K562 (cell line): Measurements from ENCODE around the gene CHRDL2. TPM values are rescaled to one million over a fixed set of nuclear protein-coding genes. Genes with fewer than 3 reads are reported as not detected.

Experiments
- EGR1 ChIP-seq: fragments of 450-650 bp; conservative IDR thresholded peaks from 2 replicates; pipeline ENCODE4 v1.6.1; 2017; ENCODE audit warnings: mild to moderate bottlenecking
- MAX ChIP-seq: sonication (generic); formaldehyde crosslinking; IDR thresholded peaks from 2 replicates; pipeline ENCODE4 v1.9.0; 2022; ENCODE audit warnings: mild to moderate bottlenecking, missing genetic modification reagents
- RB1 ChIP-seq: fragments of 450-650 bp; IDR thresholded peaks from 2 replicates; pipeline ENCODE4 v1.6.1; 2017; ENCODE audit warnings: low read depth, mild to moderate bottlenecking
- TAF15 ChIP-seq: fragments of 200-400 bp; formaldehyde crosslinking; IDR thresholded peaks from 2 replicates; pipeline ENCODE4 v1.6.1; 2017; ENCODE audit warnings: mild to moderate bottlenecking, low read depth, low read length, moderate library complexity
- UBTF ChIP-seq, 2 experiments: IDR thresholded peaks; 2 replicates each; pipeline ENCODE4 v1.6.1; 2012; ENCODE audit warnings: improper control_type of control experiment in 2 of 2, low read depth in 2 of 2, low read length in 2 of 2, borderline replicate concordance in 1 of 2
- ZNF589 ChIP-seq: fragments of 200-800 bp; sonication (Bioruptor generic); IDR thresholded peaks from 2 replicates; pipeline ENCODE4 v1.6.1; 2016; ENCODE audit warnings: low read depth, missing genetic modification characterization, missing compliant biosample characterization
- polyA plus RNA-seq, 8 experiments: library from polyadenylated mRNA; depleted of rRNA in 4 of 8; stranded (reverse) in 5 of 8; unstranded in 3 of 8; fragments of >200 nt; fragmentation: Nextera tagmentation in 2 of 8; fragmentation: Illumina TruSeq in 1 of 8; extraction: Ambion mirVana in 2 of 8; extraction: Trizol in 1 of 8; gene quantifications; 2 replicates each; pipeline versions ENCODE4 v1.2.1 to v1.2.3, GENCODE V29; 2011 to 2014; ENCODE audit warnings: inconsistent platforms in 1 of 8, missing spikeins in 1 of 8
- total RNA-seq, 7 experiments: library from RNA; depleted of rRNA in 6 of 7; stranded (reverse); fragments of >200 nt in 6 of 7; fragmentation: Illumina TruSeq in 2 of 7; extraction: Trizol in 2 of 7; gene quantifications; 2 replicates each; pipeline versions ENCODE4 v1.2.1 to v1.2.3, GENCODE V29; 2011 to 2021; ENCODE audit warnings: low replicate concordance in 1 of 7
- TF ChIP-seq, protein P1 (sequence below), 2 experiments: fragments of 250-450 bp in 1 of 2; fragments of 450-650 bp in 1 of 2; sonication (Bioruptor Pico) in 1 of 2; IDR thresholded peaks; 2 replicates each; pipeline versions ENCODE4 v1.6.1 to v1.8.0; 2016 to 2021; ENCODE audit warnings: mild to moderate bottlenecking in 2 of 2, moderate library complexity in 2 of 2, missing compliant biosample characterization in 1 of 2, missing genetic modification characterization in 1 of 2
- TF ChIP-seq, protein P2 (sequence below): fragments of 450-650 bp; IDR thresholded peaks from 2 replicates; pipeline ENCODE4 v1.6.1; 2016; ENCODE audit warnings: borderline replicate concordance

The CHRDL2 gene
- total and polyA plus RNA-seq, 9 of the 15 experiments (the other 6 are each of a cell fraction or from before 2014, with no cell fraction given): not detected

DNA sequence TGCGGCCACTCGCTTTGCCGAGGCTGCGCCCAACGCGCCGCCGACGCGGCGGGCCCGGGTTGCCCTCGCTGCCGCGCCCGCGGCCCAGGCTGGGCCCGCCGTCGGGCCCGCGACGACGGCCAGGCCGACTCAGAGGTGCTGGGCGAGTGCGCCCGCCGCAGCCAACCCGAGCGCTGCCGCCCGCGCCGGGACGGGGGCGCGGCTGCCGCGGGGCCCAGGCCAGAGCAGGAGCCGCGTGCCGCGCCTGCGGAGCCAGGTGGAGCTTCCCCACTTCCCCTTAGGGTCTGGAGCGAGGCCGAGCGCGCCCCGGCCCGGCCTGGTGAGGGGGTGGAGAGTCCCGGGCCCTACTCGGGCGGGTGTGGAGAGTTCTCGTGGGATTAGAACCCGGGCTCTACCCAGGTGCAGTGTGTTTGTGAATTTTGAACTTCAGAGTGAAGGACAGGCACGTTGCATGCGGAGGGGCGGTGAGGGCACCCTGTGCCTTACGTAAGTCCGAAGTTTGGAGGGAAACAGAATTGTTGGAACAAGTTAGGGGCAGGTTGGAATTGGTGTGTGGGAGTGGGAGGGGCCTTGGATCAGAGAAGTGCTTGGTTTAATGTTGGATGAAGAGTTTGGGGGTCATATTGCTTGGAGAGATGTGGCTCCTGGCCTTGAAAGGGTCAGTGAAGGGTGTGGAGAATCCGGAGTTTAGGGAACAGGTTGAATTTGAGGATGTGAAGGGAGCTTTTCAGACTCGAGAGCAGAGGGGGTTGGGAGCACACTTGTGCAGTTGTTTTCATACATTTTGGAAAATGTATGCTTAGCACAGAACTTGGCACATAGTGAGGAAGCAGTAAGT, 18.1 kb upstream of the CHRDL2 start (continued):
- TF ChIP-seq RB1 (peak; percentile 33; the same call in 1 of the 2 replicates), EGR1 (peak; percentile 51), TAF15 (no peak), UBTF (IDR thresholded peaks at IDR 0.05; ENCODE audit: borderline replicate concordance in 1 of 2, low read depth in 2 of 2, low read length in 2 of 2) (peak; percentile 66 to 96; a peak in 3 of 4 replicates), ZNF589 (CRISPR knock-in tag) (0 out of 2 replicates have a peak, but pooled peaks have one; percentile 64), MAX (peak; percentile 93)
- TF ChIP-seq, protein P1, sequence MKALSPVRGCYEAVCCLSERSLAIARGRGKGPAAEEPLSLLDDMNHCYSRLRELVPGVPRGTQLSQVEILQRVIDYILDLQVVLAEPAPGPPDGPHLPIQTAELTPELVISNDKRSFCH (CRISPR knock-in tag; IDR thresholded peaks at IDR 0.05): no peak
- TF ChIP-seq, protein P1 (tag; IDR thresholded peaks at IDR 0.05): 0 out of 2 replicates have a peak, but pooled peaks have one; percentile 19
- TF ChIP-seq, protein P2, sequence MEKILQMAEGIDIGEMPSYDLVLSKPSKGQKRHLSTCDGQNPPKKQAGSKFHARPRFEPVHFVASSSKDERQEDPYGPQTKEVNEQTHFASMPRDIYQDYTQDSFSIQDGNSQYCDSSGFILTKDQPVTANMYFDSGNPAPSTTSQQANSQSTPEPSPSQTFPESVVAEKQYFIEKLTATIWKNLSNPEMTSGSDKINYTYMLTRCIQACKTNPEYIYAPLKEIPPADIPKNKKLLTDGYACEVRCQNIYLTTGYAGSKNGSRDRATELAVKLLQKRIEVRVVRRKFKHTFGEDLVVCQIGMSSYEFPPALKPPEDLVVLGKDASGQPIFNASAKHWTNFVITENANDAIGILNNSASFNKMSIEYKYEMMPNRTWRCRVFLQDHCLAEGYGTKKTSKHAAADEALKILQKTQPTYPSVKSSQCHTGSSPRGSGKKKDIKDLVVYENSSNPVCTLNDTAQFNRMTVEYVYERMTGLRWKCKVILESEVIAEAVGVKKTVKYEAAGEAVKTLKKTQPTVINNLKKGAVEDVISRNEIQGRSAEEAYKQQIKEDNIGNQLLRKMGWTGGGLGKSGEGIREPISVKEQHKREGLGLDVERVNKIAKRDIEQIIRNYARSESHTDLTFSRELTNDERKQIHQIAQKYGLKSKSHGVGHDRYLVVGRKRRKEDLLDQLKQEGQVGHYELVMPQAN: peak; percentile 64; the same call in 1 of the 2 replicates
